WI38 (cell line): Measurements from ENCODE around the gene TFAP2D.

ENCODE experiments used
- H3K4me3 ChIP-seq: 2 replicates; pipeline ENCODE4 v1.5.1; 2011; ENCODE audit warnings: low read depth, mild to moderate bottlenecking, control low read depth, low read length
- CTCF ChIP-seq: IDR thresholded peaks from 2 replicates; pipeline ENCODE4 v1.5.1; 2012; ENCODE audit warnings: low read depth, mild to moderate bottlenecking, control low read depth, low read length

The TFAP2D gene

GRCh38 chr6:50804283-50804682 is 91.0 kb downstream of the TFAP2D start:
- no peak overlapping the region for H3K4me3 ChIP-seq
- TF ChIP-seq CTCF: no peak

- no peak for TF ChIP-seq CTCF
- no peak overlapping the region for H3K4me3 ChIP-seq
These were observed 93.7 kb downstream of the TFAP2D start for GRCh38 chr6:50807035-50807434.

GRCh38 chr6:50815436-50816114 is 102.2 kb downstream of the TFAP2D start:
- peak; percentile 11; the same call in 1 of the 2 replicates for TF ChIP-seq CTCF
- peak overlapping the region; percentile 60 for H3K4me3 ChIP-seq

- peak overlapping the region; percentile 60 for H3K4me3 ChIP-seq
- peak; percentile 74 for TF ChIP-seq CTCF
These were observed 102.9 kb downstream of the TFAP2D start for GRCh38 chr6:50816115-50816675.

- TF ChIP-seq CTCF: no peak
- no peak overlapping the region for H3K4me3 ChIP-seq
These were observed 103.8 kb downstream of the TFAP2D start for GRCh38 chr6:50816947-50817645.

GRCh38 chr6:50817646-50817950 is 104.3 kb downstream of the TFAP2D start:
- no peak overlapping the region for H3K4me3 ChIP-seq
- TF ChIP-seq CTCF: no peak

GRCh38 chr6:50818020-50818419 is 104.7 kb downstream of the TFAP2D start:
- H3K4me3 ChIP-seq: no peak overlapping the region
- TF ChIP-seq CTCF: no peak
